ENCODE measurements around the gene DPCD.

DNA sequence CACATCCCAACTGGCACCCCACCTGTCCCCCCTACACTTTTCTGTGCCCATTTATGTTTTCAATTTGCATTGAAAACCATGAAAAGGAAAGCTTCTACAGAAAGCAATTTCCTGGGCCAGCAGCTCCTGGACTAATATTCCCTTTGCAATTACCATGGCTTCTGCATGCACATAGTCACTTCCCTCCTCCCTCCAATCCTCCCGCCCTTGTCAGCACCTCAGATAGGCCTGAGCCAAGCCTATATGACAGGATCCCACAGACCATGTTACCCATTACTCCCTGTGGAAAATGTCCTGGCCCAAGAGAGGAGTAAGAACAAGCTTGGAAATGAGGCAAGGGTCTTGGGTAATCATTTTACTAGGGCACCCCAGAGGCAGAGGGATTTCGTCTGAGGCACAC lies 68.8 kb downstream of the DPCD start:
- TF ChIP-seq, protein P1, sequence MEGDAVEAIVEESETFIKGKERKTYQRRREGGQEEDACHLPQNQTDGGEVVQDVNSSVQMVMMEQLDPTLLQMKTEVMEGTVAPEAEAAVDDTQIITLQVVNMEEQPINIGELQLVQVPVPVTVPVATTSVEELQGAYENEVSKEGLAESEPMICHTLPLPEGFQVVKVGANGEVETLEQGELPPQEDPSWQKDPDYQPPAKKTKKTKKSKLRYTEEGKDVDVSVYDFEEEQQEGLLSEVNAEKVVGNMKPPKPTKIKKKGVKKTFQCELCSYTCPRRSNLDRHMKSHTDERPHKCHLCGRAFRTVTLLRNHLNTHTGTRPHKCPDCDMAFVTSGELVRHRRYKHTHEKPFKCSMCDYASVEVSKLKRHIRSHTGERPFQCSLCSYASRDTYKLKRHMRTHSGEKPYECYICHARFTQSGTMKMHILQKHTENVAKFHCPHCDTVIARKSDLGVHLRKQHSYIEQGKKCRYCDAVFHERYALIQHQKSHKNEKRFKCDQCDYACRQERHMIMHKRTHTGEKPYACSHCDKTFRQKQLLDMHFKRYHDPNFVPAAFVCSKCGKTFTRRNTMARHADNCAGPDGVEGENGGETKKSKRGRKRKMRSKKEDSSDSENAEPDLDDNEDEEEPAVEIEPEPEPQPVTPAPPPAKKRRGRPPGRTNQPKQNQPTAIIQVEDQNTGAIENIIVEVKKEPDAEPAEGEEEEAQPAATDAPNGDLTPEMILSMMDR (conservative IDR thresholded peaks at IDR 0.05 in 1 of 2, IDR thresholded peaks at IDR 0.05 in 1 of 2; ENCODE audit: low read depth in 1 of 2, low read length in 2 of 2) = no peak
- TF ChIP-seq EZH2 (IDR thresholded peaks at IDR 0.05; ENCODE audit: low read length, missing control alignments) = no peak

Measured in fibroblast of lung (primary cell).